ENCODE results near the gene PXK.

Gene PXK

GRCh38 chr3:58350627-58351013 lies 17.9 kb downstream of the PXK start:
- no peak for DNase-seq

- no peak for DNase-seq
Observed at GRCh38 chr3:58351920-58352319, 19.2 kb downstream of the PXK start.

- no peak for DNase-seq
Observed at GRCh38 chr3:58352626-58353025, 19.9 kb downstream of the PXK start.

GRCh38 chr3:58353722-58354553 lies 21.2 kb downstream of the PXK start:
- no peak for DNase-seq

GRCh38 chr3:58355179-58355578 lies 22.5 kb downstream of the PXK start:
- DNase-seq, result no peak

- DNase-seq, result no peak
Observed at GRCh38 chr3:58356054-58356453, 23.4 kb downstream of the PXK start.

- no peak for DNase-seq
Observed at GRCh38 chr3:58357402-58357801, 24.7 kb downstream of the PXK start.

- no peak for DNase-seq
Observed at GRCh38 chr3:58358092-58358491, 25.4 kb downstream of the PXK start.

GRCh38 chr3:58358808-58359207 lies 26.1 kb downstream of the PXK start:
- no peak for DNase-seq

- DNase-seq, result no peak
Observed at GRCh38 chr3:58359621-58360020, 26.9 kb downstream of the PXK start.

GRCh38 chr3:58361866-58362265 lies 29.2 kb downstream of the PXK start:
- no peak for DNase-seq

- DNase-seq, result no peak
Observed at GRCh38 chr3:58366699-58367098, 34.0 kb downstream of the PXK start.

GRCh38 chr3:58369038-58369437 lies 36.3 kb downstream of the PXK start:
- no peak for DNase-seq

- no peak for DNase-seq
Observed at GRCh38 chr3:58369876-58370275, 37.2 kb downstream of the PXK start.

- DNase-seq, result no peak
Observed at GRCh38 chr3:58370407-58370806, 37.7 kb downstream of the PXK start.

- no peak for DNase-seq
Observed at GRCh38 chr3:58371754-58372153, 39.1 kb downstream of the PXK start.

- no peak for DNase-seq
Observed at GRCh38 chr3:58375254-58375653, 42.6 kb downstream of the PXK start.

- no peak for DNase-seq
Observed at GRCh38 chr3:58377168-58377567, 44.5 kb downstream of the PXK start.

GRCh38 chr3:58377750-58378149 lies 45.1 kb downstream of the PXK start:
- DNase-seq, result no peak

- DNase-seq, result no peak
Observed at GRCh38 chr3:58379351-58380073, 46.8 kb downstream of the PXK start.

GRCh38 chr3:58383476-58383875 lies 50.8 kb downstream of the PXK start:
- DNase-seq, result no peak

- DNase-seq, result no peak
Observed at GRCh38 chr3:58383904-58384303, 51.2 kb downstream of the PXK start.

GRCh38 chr3:58384381-58385090 lies 51.8 kb downstream of the PXK start:
- no peak for DNase-seq

Data from activated naive CD4-positive, alpha-beta T cell treated with anti-CD3 and anti-CD28 coated beads, Interleukin-2, amount 50 U/mL, for 16 hours (primary cell).